NCI-H2107 treated with DMSO at 0.1 percent for 48 hours (cell line): ENCODE results near the gene ATOH8.

Experiments used
- DNase-seq: peaks from one replicate; lab custom pipeline; 2025; ENCODE audit not compliant: unreplicated experiment; lab: John Stamatoyannopoulos, UW

The ATOH8 gene

DNA sequence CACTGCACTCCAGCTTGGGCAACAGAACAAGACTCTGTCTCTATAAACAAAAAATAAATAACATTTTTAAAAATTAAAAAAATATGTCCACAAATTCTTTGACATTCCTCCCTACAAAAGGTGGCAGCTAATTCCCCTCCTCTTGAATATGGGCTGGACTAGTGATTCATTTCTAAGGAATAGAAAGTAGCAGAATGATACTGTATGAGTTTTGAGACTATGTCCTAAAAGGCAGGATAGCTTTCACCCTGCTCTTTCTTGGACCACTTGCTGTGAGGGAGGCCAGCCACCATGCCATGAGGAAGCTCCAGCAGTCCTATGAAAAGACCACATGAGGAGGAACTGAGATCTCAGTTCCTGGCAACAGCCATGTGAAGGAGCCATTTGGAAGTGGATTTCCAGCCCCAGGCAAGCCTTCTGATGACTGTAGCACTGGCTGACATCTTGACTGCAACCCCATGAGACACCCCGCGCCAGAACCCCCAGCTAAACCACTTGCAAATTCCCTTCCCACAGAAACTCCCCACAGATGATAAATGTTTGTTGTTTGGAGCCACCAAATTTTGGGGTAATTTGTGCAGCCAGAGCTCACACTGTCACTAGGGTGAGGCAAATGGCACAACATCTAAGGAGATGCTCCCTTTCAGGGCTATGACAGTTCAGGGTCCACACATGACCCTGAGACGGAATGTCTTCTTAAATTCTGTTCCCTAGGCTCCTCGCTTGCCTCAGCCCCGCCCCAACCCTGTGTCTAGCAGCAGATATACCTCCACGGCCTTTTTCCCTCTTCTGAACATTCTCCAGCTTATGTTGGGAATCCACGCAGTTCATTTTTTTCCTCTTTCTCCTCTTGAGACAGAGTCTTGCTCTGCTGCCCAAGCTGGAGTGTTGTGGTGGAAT, 17.1 kb upstream of the ATOH8 start:
- no peak for DNase-seq

DNA sequence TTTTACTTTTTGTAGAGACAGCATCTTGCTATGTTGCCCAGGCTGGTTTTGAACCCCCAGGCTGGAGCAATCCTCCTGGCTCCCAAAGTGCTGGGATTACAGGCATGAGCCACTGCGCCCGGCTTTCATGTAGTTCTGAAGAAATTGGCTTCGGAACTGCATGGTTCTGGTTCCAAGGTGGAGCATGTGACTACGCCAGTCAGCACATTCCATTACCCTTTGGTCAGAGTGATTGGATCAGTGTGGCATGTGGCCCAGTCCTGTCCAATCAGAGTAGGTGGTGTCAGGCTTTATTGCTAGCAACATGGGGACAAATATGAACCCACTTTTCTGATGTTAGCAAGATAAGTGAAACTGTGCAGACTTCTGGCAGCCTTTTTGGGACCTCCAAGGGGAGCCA, 16.3 kb upstream of the ATOH8 start:
- DNase-seq, result no peak

DNA sequence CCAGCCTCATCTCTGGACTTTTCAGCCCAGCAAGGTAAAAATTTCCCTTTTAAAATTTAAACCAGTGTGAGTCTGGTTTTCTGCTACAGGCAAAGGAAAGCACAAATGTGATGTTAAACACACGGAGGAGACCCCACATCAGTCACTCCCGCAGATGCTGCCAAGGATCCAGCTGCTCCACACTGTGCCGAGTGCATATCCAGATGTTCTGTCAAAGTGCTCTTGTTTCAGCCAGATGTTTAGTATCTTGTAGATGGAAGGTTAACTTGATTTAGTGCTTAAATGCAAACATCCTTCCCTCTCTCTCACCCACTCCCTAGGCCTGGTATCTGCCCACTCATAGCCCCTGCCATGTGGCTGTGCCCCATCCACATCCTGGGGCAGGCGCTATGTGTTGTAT, 15.8 kb upstream of the ATOH8 start:
- no peak for DNase-seq

DNA sequence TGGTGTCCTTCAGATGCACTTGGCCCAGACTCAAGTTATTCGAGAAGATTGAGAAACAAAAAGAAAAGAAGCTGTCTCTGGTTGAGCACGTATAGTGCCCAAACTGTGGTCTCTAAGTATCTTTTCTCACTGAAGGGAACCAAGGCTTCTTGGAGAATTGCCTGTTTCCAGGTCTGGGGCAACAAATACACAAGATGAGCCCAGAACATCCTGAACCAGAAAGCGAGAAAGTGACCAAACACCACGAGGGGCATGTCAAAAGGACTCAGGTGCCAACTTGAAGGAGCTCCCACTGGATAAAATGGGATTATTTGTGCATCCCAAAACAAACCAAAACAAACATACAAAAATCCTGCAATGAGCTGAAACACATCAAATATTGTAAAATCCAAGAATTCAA, 13.6 kb upstream of the ATOH8 start:
- DNase-seq, result no peak

GRCh38 chr2:85741211-85741832, 12.5 kb upstream of the ATOH8 start:
- no peak for DNase-seq

GRCh38 chr2:85741833-85742455, 11.8 kb upstream of the ATOH8 start:
- DNase-seq, result peak; percentile 51

DNA sequence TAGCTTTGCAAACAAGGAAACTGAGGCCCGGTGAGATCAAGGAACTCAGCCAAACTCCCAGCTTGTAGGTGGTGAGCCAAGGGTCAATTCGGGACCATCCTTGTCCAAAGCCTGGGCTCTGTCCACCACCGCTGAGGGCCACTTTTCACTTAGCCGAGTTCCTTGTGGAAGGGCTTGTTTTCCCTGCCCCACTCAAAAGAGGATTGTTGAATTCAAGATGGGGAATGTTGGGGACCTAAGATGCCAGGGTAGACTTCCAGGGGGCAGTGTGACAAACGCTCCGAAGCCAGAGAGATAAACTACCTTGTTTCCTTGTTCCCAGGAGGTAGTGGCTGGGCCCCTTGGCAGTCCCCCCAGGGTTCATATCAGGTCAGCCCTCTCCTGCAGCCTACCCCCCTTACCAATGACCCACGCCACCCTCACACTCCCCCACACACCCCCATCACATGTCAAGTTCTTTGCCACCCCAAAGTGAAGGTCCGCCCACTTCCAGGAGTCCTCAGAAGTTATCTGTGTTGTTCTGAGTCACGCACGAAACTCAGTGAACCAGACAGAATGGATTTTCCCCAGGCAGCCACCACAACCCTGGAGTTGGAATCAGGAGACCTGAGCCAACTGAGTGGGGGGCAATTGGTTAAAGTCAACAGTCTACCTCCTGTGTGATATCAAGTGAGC, 10.3 kb upstream of the ATOH8 start:
- DNase-seq, result no peak

GRCh38 chr2:85744055-85744454, 9.7 kb upstream of the ATOH8 start:
- no peak for DNase-seq

DNA sequence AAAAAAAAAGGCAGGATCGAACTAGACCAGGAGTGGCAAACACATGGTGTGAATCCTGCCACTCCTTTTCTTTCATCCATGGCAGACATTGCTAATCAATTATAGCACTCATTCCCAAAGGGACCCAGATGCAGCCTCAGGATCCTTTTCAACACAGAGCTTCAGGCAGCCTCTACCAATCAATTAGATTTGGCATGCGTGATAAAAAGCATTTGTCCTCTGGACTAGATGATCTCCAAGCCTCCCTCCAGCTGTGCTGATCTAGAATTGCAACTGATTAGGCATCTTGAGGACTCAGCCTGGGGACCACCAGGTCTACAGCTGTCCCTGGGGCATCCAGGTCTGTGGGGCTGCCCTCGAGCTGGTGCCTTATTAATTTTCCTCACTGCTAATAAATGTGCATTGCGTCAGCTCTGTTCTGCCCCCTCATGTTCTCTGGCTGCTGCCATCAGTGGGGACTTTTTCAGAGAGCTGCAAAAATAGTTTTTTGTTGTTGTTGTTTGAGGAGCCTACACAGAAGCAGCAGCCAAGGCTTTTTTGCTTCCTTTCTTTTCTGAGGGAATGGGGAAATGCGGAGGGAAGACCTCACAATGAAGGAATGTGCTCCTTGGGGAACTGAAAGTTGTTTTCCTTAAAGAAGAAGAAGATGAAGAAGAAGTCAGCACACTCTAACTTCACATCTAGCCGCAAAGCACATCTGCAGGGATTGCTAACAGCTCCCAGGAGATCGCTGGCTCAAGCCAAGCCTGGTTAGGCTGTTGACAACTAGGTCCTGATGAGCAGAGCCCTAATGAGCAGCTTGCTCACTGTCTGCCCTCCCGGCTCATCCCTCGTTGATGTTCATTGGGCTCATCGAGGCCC, 8.8 kb upstream of the ATOH8 start:
- DNase-seq, result no peak

GRCh38 chr2:85745619-85746018, 8.2 kb upstream of the ATOH8 start:
- no peak for DNase-seq

GRCh38 chr2:85746321-85747004, 7.3 kb upstream of the ATOH8 start:
- no peak for DNase-seq

DNA sequence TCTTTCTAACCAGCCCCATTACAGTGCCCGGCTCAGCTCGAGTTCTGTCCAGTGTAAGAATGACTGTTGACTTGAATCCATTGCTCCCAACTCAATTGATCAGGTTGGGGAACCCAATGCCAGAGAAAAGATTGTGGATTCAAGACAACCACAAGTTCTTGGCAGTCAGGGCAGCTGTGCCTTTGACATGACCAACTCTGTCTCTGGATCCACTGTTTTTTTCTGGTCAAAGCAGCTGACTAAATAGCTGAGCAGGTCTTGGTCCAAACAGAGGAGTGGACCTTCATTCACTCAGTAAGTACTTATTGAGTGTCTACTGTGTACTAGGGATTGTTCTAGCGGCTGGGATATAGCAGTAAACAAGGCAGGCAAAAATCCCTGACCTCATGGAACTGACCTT, 6.3 kb upstream of the ATOH8 start:
- DNase-seq, result no peak

GRCh38 chr2:85748039-85748734, 5.6 kb upstream of the ATOH8 start:
- DNase-seq, result no peak

- DNase-seq, result no peak
These were observed 4.6 kb upstream of the ATOH8 start for GRCh38 chr2:85748985-85749875.

DNA sequence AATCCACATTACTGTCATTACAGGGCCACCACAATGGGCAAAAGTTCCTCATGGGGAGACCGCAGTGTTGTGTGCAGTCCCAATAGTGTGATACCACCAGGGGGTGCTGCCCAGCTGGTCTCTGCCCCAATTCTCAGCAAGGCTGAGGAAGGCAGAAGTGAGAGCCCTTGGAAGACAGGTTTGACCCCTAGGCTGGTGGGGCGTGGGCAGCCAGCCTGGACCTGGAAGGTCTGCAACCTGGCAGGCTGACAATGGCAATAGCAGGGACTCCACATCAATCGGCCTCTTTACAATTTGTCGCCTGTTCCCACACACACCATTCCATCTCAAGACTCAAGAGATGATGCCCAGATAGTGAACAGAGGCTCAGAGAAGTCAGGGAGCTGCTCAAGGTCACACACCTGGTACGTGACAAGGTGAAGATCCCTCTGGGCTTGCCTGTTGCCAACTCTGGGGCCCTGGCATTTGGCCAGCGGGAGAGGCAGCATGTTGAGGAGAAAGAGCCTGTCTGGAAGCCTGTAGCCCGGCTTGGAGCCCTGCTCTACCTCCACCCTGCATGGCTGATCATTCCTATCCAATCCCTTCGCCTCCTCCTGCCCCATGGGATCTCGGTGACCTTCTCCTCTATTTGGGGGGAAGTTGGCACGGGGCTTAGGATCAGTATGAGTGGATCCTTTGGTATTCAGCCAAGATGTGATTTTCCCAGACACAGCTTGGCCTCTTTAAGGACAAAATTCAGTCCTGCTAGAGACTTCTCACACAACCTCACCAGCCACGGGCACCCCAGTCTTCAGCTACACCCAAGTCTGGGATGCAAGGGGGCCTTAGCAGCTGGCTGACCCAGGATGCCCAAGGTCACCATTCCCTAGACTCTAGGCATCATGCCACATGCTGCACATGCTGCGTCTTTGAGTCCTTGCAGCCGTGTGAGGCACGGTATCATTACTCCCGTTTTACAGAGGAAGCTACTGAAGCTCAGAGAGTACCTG, 2.9 kb upstream of the ATOH8 start:
- DNase-seq, result no peak

- no peak for DNase-seq
These were observed 2.2 kb upstream of the ATOH8 start for GRCh38 chr2:85751627-85752026.

GRCh38 chr2:85753035-85753524, 711 bp upstream of the ATOH8 start:
- DNase-seq, result no peak
